HFFc6 (cell line): ENCODE measurements around the gene SLC39A10. TPM values are rescaled to one million over a fixed set of nuclear protein-coding genes. Genes with fewer than 3 reads are reported as not detected.
"Not testable (repeated sequence)": the region's sequence is repeated elsewhere in the genome, so short reads cannot be mapped to it uniquely, and the experiment has no call there.

Experiments
- DNase-seq: peaks from one replicate; pipeline ENCODE4 v3.0.0-alpha.2; 2018
- H3K27ac Mint-ChIP-seq: 2 replicates; pipeline ENCODE4 v1.8.0; 2020; ENCODE audit warnings: mild to moderate bottlenecking, mixed read lengths
- H3K27me3 Mint-ChIP-seq: 2 replicates; pipeline ENCODE4 v1.8.0; 2021; ENCODE audit warnings: mild to moderate bottlenecking, moderate library complexity, mixed read lengths; ENCODE audit not compliant: insufficient read depth
- H3K36me3 Mint-ChIP-seq: 2 replicates; pipeline ENCODE4 v1.8.0; 2021; ENCODE audit warnings: low read depth, mixed read lengths
- H3K4me1 Mint-ChIP-seq: 2 replicates; pipeline ENCODE4 v1.8.0; 2020; ENCODE audit warnings: low read depth, mixed read lengths
- H3K4me3 Mint-ChIP-seq: 2 replicates; pipeline ENCODE4 v1.8.0; 2020; ENCODE audit warnings: mild to moderate bottlenecking, moderate library complexity, mixed read lengths
- H3K9me3 Mint-ChIP-seq: 2 replicates; pipeline ENCODE4 v1.8.0; 2020; ENCODE audit warnings: mild to moderate bottlenecking, mixed read lengths
- CTCF ChIP-seq: fragments of 200-600 bp; sonication (generic); IDR thresholded peaks from 2 replicates; pipeline ENCODE4 v1.5.0; 2021; ENCODE audit warnings: antibody characterized with exemption, mild to moderate bottlenecking
- total RNA-seq, 6 experiments: library from RNA; stranded (reverse); fragmentation: NEBNext Ultra II Directional; extraction: Animal tissue kit (Norgen Biotek cat#: 25700); gene quantifications; 2 replicates in 1 of 6; 3 replicates in 5 of 6; pipeline ENCODE4 v1.2.3, GENCODE V29; 2021

SLC39A10 gene
- total RNA-seq, 6 experiments from 2014 or later: 24.8 to 30.4 (median 27.7) TPM

DNA sequence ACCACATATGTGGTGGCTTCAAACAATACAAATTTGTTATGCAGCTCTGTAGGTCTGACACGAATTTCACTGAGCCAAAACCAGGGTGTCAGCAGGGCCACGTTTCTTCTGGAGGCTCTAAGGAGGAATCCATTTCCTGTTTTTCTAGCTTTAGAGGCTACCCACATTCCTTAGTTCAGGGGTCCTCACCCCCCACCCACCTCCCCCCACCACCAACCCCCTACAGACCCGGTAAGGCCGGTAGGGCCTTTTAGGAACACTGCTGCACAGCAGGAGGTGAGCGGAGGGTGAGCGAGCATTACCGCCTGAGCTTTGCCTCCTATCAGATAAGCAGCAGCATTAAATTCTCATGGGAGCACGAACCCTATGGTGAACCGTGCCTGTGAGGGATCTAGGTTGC lies 10.6 kb upstream of the SLC39A10 start:
- Mint-ChIP-seq H3K4me3 (no peak overlapping the region), H3K27ac (no peak overlapping the region), H3K27me3 (no peaks in the 10 kb centered on the region), H3K4me1 (no peaks in the 10 kb centered on the region), H3K9me3 (no peaks in the 10 kb centered on the region), H3K36me3 (no peaks in the 10 kb centered on the region)
- no peak for TF ChIP-seq CTCF
- DNase-seq: no peak

- Mint-ChIP-seq H3K27me3 (no peaks in the 10 kb centered on the region; the same call in 1 of the 2 replicates), H3K4me1 (no peaks in the 10 kb centered on the region), H3K4me3 (no peak overlapping the region), H3K27ac (no peak overlapping the region), H3K9me3 (no peaks in the 10 kb centered on the region), H3K36me3 (no peaks in the 10 kb centered on the region)
- TF ChIP-seq CTCF: no peak
- no peak for DNase-seq
These were observed 9.7 kb upstream of the SLC39A10 start for GRCh38 chr2:195647302-195647701.

GRCh38 chr2:195648370-195648769 lies 8.7 kb upstream of the SLC39A10 start:
- not testable (repeated sequence) for H3K4me3 Mint-ChIP-seq, H3K27me3 Mint-ChIP-seq, DNase-seq, H3K4me1 Mint-ChIP-seq, H3K27ac Mint-ChIP-seq, H3K9me3 Mint-ChIP-seq, H3K36me3 Mint-ChIP-seq

DNA sequence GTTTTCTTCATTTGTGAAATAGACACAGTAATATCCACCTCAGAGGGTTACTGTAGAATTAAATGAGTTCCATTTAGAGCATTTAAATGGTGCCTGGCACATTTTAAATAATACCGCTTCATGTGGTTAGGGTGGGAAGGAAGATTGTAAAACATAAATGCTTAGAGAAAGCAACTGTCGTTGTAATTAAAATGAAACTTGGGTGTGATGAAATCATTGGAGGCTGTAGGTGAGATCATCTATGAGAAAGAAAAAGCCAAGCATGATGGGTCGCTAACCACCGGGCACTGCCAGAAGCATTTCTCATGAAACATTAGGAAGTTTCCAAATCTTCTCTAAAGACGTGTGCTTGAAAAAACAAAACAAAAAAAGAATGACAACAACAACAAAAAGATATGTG lies 8.2 kb upstream of the SLC39A10 start:
- no peaks in the 10 kb centered on the region for H3K4me1 Mint-ChIP-seq
- H3K27me3 Mint-ChIP-seq: no peaks in the 10 kb centered on the region; the same call in 1 of the 2 replicates
- DNase-seq: no peak
- H3K27ac Mint-ChIP-seq: no peak overlapping the region
- H3K9me3 Mint-ChIP-seq: no peaks in the 10 kb centered on the region
- H3K36me3 Mint-ChIP-seq: no peaks in the 10 kb centered on the region
- no peak overlapping the region for H3K4me3 Mint-ChIP-seq
- TF ChIP-seq CTCF: no peak

DNA sequence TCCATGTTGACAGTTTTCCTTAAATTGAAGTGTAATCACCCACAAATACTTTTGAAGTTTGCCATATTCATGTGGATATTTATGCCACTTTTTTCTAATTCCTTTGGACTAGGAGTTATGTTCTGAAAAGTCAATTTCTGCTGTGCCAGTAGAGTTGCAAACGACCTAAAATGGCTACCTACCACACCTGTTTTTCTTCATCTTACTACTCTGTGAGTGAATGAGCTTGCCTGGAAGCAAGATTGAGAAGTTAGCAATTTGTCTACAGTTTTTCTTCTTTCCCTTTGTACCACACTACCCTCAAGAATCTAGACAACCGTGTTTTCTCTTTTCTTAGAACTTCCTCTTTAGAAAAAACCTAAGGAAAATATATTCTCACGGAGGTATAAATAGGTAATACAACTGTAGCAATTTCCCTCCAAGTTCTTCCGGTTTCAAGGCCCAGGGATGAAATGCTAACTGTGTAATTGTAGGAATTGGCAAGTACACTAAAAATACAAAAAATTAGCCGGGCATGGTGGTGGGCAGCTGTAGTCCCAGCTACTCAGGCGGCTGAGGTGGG lies 7.3 kb upstream of the SLC39A10 start:
- no peak for TF ChIP-seq CTCF
- H3K27me3 Mint-ChIP-seq: no peaks in the 10 kb centered on the region; the same call in 1 of the 2 replicates
- H3K9me3 Mint-ChIP-seq: no peaks in the 10 kb centered on the region
- H3K27ac Mint-ChIP-seq: no peak overlapping the region
- DNase-seq: no peak
- no peaks in the 10 kb centered on the region for H3K36me3 Mint-ChIP-seq
- no peaks in the 10 kb centered on the region for H3K4me1 Mint-ChIP-seq
- no peak overlapping the region for H3K4me3 Mint-ChIP-seq

- Mint-ChIP-seq H3K4me3 (no peak overlapping the region), H3K9me3 (no peaks in the 10 kb centered on the region), H3K4me1 (peaks cover 3% of the 10 kb centered on the region), H3K27me3 (no peaks in the 10 kb centered on the region; the same call in 1 of the 2 replicates), H3K36me3 (no peaks in the 10 kb centered on the region), H3K27ac (no peak overlapping the region)
- no peak for DNase-seq
- TF ChIP-seq CTCF: no peak
These were observed 6.0 kb upstream of the SLC39A10 start for GRCh38 chr2:195651046-195651445.
